ENCODE data around the gene ARRDC1.

DNA sequence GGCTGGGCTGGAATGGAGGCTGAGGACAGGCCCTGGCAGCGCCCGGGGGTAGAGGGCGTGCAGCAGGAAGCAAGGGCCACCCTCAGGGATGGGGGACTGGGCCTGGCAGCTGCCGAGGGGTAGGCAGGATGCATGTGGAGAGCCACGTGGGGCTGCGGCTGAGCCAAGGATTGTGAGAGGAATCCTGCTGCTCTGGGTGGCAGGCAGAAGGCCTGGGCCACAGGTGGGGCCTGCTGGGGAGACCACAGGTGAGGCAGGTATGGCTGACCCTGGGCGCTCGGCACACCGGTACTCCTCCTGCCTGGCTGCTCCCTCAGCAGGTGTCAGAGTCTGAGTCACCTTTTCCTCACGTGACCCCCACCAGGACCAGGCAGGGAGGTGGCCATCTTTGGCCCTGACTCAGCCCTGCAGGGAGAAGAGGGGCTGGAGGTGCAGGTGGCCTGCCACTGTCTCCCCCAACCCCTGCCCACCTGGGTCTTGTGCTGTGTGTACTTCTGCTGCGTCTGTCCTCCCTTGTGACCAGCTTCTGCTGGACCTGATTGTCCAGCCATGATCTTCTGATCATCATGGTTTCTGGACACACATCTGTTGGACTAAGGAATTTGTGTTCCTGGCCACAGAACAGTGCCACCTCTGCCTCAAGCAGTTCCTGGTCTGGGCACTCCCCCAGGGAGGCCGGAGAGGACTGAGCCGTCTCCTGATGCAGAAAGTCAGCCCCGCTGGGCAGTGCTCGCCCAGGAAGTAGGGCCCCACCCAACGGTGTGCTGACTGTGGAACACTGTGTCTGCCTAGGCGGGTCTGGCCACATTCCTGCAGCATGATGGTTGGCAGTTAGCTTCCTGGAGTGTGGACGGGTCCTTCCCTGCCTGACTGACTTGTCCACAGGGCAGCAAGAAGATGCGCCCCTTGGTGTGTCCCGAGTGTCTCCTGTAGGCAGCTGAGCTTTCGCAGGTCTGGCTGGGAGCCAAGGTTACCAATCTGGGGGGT, 6.4 kb downstream of the ARRDC1 start:
- TF ChIP-seq, protein P1, sequence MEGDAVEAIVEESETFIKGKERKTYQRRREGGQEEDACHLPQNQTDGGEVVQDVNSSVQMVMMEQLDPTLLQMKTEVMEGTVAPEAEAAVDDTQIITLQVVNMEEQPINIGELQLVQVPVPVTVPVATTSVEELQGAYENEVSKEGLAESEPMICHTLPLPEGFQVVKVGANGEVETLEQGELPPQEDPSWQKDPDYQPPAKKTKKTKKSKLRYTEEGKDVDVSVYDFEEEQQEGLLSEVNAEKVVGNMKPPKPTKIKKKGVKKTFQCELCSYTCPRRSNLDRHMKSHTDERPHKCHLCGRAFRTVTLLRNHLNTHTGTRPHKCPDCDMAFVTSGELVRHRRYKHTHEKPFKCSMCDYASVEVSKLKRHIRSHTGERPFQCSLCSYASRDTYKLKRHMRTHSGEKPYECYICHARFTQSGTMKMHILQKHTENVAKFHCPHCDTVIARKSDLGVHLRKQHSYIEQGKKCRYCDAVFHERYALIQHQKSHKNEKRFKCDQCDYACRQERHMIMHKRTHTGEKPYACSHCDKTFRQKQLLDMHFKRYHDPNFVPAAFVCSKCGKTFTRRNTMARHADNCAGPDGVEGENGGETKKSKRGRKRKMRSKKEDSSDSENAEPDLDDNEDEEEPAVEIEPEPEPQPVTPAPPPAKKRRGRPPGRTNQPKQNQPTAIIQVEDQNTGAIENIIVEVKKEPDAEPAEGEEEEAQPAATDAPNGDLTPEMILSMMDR (IDR thresholded peaks at IDR 0.05) = no peak
- no peak for TF ChIP-seq ZFX (IDR thresholded peaks at IDR 0.05; ENCODE audit: borderline replicate concordance)
